ENCODE measurements around the gene ACSS3.
"Not testable (repeated sequence)": the region's sequence is repeated elsewhere in the genome, so short reads cannot be mapped to it uniquely, and the experiment has no call there.

Gene ACSS3

DNA sequence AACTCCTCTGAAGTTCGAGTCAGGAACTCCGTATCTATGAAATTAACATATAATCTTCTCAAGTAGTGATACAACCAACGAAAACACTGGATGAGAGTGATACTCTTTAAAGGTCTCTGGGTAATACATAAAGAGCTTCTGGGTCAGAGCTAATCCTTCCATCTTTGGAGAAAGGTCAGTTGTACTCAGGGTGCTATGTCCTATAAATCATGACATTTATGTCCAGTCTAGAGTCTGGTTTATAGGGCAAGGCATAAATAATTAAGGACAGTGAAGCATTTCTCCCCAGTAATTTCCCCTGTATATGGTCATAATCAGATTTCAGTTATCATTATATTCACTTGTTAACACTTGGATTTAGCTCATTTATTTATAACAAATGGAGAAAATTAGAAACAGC is 90.6 kb downstream of the ACSS3 start:
- H3K9me3 Mint-ChIP-seq: peaks cover 5% of the 10 kb centered on the region
- no peak overlapping the region for H3K4me3 Mint-ChIP-seq

DNA sequence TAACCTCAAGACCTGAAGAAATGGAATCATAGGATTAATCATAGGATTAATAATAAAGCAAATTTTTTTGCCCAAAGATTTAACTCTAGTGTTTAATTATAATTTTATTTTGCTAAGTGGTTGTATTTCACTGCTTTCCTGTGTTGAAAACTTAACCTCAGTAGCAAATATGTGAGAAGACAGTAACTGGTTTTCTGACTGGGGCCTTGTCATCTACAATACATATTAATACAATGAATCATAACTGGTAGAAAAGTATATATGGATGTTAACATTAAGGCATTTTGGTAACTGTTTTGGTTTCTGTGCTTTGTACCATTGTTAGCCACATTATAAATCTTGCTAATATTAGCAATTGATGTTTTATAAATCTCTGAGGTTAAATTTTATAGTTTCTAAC is 92.2 kb downstream of the ACSS3 start:
- no peak overlapping the region for H3K27ac Mint-ChIP-seq
- no peak overlapping the region for H3K4me3 Mint-ChIP-seq
- H3K4me1 Mint-ChIP-seq (ENCODE audit: low read depth): no peaks in the 10 kb centered on the region
- no peaks in the 10 kb centered on the region for H3K27me3 Mint-ChIP-seq
- peaks cover 5% of the 10 kb centered on the region for H3K9me3 Mint-ChIP-seq
- H3K36me3 Mint-ChIP-seq (ENCODE audit: low read depth): no peaks in the 10 kb centered on the region

More for the DNA sequence above, 90.6 kb downstream of the ACSS3 start:
- Mint-ChIP-seq H3K27ac (no peak overlapping the region), H3K27me3 (no peaks in the 10 kb centered on the region), H3K36me3 (ENCODE audit: low read depth) (no peaks in the 10 kb centered on the region), H3K4me1 (ENCODE audit: low read depth) (no peaks in the 10 kb centered on the region)

- H3K36me3 Mint-ChIP-seq (ENCODE audit: low read depth): no peaks in the 10 kb centered on the region
- H3K4me3 Mint-ChIP-seq: no peak overlapping the region
- peaks cover 3% of the 10 kb centered on the region for H3K9me3 Mint-ChIP-seq
- H3K4me1 Mint-ChIP-seq (ENCODE audit: low read depth): no peaks in the 10 kb centered on the region
- no peak overlapping the region for H3K27ac Mint-ChIP-seq
- no peaks in the 10 kb centered on the region for H3K27me3 Mint-ChIP-seq
Observed at GRCh38 chr12:81172851-81173250, 95.0 kb downstream of the ACSS3 start.

DNA sequence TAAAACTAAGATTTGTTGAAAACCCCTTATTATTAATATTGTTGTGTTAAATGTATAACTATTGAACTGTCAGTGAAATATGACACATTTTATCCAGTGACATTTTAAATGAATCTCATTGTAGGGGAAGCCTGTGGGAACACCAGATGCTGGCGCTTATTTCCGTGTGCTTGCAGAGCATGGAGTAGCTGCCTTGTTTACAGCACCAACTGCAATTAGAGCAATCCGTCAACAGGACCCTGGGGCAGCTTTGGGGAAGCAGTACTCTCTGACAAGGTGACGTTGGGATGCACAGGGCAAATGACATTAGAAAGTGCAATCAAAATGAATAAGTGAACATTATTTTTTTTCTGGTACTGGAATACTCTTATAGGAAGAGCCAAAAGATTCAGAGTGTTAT is 96.8 kb downstream of the ACSS3 start:
- no peak overlapping the region for H3K27ac Mint-ChIP-seq
- no peaks in the 10 kb centered on the region for H3K4me1 Mint-ChIP-seq (ENCODE audit: low read depth)
- H3K4me3 Mint-ChIP-seq: no peak overlapping the region
- H3K9me3 Mint-ChIP-seq: peaks cover 3% of the 10 kb centered on the region
- no peaks in the 10 kb centered on the region for H3K27me3 Mint-ChIP-seq
- H3K36me3 Mint-ChIP-seq (ENCODE audit: low read depth): no peaks in the 10 kb centered on the region

DNA sequence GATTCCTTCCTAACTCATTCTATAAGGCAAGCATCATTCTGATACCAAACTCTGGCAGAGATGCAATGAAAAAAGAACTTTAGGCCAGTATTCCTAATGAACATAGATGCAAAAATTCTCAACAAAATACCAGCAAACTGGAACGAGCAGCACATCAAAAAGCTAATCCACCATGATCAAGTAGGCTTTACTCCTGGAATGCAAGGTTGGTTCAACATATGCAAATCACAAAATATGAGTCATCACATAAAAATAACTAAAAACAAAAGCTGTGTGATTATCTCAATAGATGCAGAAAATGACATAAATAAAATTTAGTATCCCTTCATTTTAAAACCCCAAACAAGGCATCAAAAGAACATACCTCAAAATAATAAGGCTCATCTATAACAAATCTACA is 98.9 kb downstream of the ACSS3 start:
- Mint-ChIP-seq H3K4me3 (no peak overlapping the region), H3K9me3 (peaks cover 3% of the 10 kb centered on the region), H3K27me3 (no peaks in the 10 kb centered on the region), H3K36me3 (ENCODE audit: low read depth) (no peaks in the 10 kb centered on the region), H3K27ac (no peak overlapping the region), H3K4me1 (ENCODE audit: low read depth) (no peaks in the 10 kb centered on the region)

GRCh38 chr12:81181691-81182090 is 103.8 kb downstream of the ACSS3 start:
- Mint-ChIP-seq H3K4me3 (no peak overlapping the region), H3K9me3 (peaks cover 15% of the 10 kb centered on the region), H3K27ac (no peak overlapping the region), H3K36me3 (ENCODE audit: low read depth) (no peaks in the 10 kb centered on the region), H3K4me1 (ENCODE audit: low read depth) (no peaks in the 10 kb centered on the region), H3K27me3 (no peaks in the 10 kb centered on the region)

DNA sequence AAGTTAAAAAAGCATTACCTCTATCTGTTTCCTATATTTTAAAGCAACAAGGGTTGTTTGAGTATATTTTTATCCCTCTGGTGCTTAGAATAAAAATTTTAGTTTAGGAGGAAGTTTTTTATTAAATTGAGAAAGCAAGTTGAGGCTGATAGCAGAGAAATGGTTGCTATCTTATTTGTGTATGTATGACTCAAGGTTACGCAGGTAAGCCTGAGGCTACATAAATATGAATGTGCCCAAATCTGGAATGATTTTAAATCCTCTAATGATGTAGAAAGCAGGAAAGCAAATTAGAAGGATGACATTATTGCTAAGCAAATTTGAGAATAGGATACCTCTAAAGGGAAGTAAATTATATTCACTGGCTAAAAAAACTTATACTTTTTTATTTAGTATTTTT is 109.8 kb downstream of the ACSS3 start:
- Mint-ChIP-seq H3K4me3 (no peak overlapping the region), H3K9me3 (peaks cover 14% of the 10 kb centered on the region), H3K27ac (no peak overlapping the region), H3K4me1 (ENCODE audit: low read depth) (no peaks in the 10 kb centered on the region), H3K36me3 (ENCODE audit: low read depth) (no peaks in the 10 kb centered on the region), H3K27me3 (no peaks in the 10 kb centered on the region)

DNA sequence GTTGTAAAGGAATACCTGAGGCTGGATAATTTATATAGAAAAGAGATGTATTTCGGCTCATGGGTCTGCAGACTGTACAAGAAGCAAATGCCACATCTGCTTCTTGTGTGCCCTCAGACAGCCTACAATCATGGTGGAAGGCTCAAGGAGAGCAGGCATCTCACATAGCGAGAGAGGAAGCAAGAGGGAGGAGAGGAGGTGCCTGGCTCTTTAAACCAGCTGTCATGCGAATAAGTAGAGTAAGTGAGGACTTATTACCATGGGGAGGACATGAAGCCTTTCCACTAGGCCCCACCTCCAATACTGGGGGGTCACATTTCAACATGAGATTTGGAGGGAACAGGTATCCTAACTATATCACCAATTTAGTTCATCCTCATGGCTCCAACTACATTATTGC is 118.7 kb downstream of the ACSS3 start:
- no peaks in the 10 kb centered on the region for H3K4me1 Mint-ChIP-seq (ENCODE audit: low read depth)
- peaks cover 8% of the 10 kb centered on the region for H3K9me3 Mint-ChIP-seq
- no peaks in the 10 kb centered on the region for H3K27me3 Mint-ChIP-seq
- no peak overlapping the region for H3K4me3 Mint-ChIP-seq
- H3K36me3 Mint-ChIP-seq (ENCODE audit: low read depth): no peaks in the 10 kb centered on the region
- H3K27ac Mint-ChIP-seq: no peak overlapping the region

DNA sequence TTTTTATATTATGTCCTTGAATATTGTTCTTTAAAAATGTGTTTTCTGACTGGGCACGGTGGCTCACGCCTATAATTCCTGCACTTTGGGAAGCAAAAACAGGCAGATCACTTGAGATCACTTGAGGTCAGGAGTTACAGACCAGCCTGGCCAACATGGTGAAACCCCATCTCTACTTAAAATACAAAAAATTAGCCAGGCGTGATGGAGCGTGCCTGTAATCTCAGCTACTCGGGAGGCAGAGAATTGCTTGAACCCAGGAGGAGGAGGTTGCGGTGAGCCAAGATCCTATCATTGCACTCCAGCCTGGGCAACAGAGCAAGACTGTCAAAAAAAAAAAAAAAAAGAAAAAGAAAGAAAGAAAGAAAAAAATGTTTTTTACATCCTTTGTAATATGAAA is 122.7 kb downstream of the ACSS3 start:
- H3K27ac Mint-ChIP-seq; H3K36me3 Mint-ChIP-seq (ENCODE audit: low read depth); H3K4me1 Mint-ChIP-seq (ENCODE audit: low read depth); H3K9me3 Mint-ChIP-seq; H3K4me3 Mint-ChIP-seq; H3K27me3 Mint-ChIP-seq: not testable (repeated sequence)

- no peak overlapping the region for H3K4me3 Mint-ChIP-seq
- H3K27ac Mint-ChIP-seq: no peak overlapping the region
- no peaks in the 10 kb centered on the region for H3K36me3 Mint-ChIP-seq (ENCODE audit: low read depth)
- H3K9me3 Mint-ChIP-seq: peaks cover 7% of the 10 kb centered on the region
- H3K4me1 Mint-ChIP-seq (ENCODE audit: low read depth): no peaks in the 10 kb centered on the region
- H3K27me3 Mint-ChIP-seq: no peaks in the 10 kb centered on the region
Observed at GRCh38 chr12:81203671-81204204, 125.9 kb downstream of the ACSS3 start.

DNA sequence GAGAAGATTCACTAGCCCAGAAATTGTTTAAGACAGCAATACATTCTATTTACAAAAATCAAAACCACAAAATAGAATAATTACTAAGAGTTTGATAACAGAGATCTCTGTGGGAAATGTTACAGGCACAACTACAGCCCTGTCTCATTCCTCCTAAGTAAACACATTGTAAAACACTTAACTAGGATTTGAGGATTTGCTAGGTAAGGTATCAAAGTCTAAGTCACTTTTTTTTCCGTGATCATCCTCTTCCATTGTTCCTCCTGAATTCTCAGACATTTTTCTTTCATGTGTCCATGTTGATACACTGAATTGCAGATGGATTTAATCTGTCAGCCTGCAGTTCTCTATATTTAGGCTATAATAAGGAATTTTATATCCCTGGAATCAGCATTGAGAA is 127.5 kb downstream of the ACSS3 start:
- H3K27ac Mint-ChIP-seq: no peak overlapping the region
- no peaks in the 10 kb centered on the region for H3K36me3 Mint-ChIP-seq (ENCODE audit: low read depth)
- no peak overlapping the region for H3K4me3 Mint-ChIP-seq
- H3K4me1 Mint-ChIP-seq (ENCODE audit: low read depth): no peaks in the 10 kb centered on the region
- H3K27me3 Mint-ChIP-seq: no peaks in the 10 kb centered on the region
- peaks cover 7% of the 10 kb centered on the region for H3K9me3 Mint-ChIP-seq

GRCh38 chr12:81206429-81206828 is 128.6 kb downstream of the ACSS3 start:
- Mint-ChIP-seq H3K27ac (no peak overlapping the region), H3K36me3 (ENCODE audit: low read depth) (no peaks in the 10 kb centered on the region), H3K4me3 (no peak overlapping the region), H3K27me3 (no peaks in the 10 kb centered on the region), H3K9me3 (peaks cover 7% of the 10 kb centered on the region), H3K4me1 (ENCODE audit: low read depth) (no peaks in the 10 kb centered on the region)

DNA sequence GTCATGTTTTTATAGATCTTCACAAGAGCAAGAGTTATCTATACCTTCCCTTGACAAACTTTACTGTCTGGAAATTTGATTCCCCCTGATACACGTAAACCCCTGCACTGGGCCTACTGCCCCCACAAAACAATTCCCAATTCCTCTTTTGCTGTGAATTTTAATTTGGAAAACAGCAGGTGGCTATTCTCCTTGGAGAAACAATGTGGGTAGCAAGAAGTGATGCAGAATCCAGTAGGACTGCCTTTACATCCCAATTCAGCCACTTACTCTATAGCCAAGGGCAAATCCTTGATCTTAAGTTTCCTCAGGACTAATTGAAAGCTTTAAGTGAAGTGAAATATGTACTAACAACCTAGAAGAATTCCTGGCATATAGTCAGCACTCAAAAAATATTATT is 129.3 kb downstream of the ACSS3 start:
- no peak overlapping the region for H3K4me3 Mint-ChIP-seq
- H3K27ac Mint-ChIP-seq: no peak overlapping the region
- H3K27me3 Mint-ChIP-seq: no peaks in the 10 kb centered on the region
- H3K4me1 Mint-ChIP-seq (ENCODE audit: low read depth): no peaks in the 10 kb centered on the region
- H3K9me3 Mint-ChIP-seq: peaks cover 12% of the 10 kb centered on the region
- H3K36me3 Mint-ChIP-seq (ENCODE audit: low read depth): no peaks in the 10 kb centered on the region

DNA sequence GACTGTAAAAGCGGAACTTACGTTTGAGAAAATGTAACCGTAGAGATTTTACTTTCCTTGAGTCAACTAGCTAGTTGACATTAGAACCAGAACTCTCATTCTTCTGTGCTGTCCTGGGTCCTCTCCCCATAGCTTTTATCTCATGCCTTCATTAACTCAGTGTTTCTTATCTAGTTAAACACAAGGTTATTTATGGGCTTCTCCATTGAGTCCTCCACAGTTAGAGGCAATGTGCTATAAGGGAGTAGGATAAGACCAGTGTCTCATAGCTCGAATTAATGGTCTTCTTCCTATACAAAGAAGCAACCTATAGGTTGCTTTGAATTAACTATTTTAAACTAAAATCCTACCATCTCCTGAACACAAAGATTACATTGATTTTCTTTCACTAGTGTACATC is 129.8 kb downstream of the ACSS3 start:
- no peak overlapping the region for H3K27ac Mint-ChIP-seq
- H3K36me3 Mint-ChIP-seq (ENCODE audit: low read depth): no peaks in the 10 kb centered on the region
- H3K9me3 Mint-ChIP-seq: peaks cover 12% of the 10 kb centered on the region

DNA sequence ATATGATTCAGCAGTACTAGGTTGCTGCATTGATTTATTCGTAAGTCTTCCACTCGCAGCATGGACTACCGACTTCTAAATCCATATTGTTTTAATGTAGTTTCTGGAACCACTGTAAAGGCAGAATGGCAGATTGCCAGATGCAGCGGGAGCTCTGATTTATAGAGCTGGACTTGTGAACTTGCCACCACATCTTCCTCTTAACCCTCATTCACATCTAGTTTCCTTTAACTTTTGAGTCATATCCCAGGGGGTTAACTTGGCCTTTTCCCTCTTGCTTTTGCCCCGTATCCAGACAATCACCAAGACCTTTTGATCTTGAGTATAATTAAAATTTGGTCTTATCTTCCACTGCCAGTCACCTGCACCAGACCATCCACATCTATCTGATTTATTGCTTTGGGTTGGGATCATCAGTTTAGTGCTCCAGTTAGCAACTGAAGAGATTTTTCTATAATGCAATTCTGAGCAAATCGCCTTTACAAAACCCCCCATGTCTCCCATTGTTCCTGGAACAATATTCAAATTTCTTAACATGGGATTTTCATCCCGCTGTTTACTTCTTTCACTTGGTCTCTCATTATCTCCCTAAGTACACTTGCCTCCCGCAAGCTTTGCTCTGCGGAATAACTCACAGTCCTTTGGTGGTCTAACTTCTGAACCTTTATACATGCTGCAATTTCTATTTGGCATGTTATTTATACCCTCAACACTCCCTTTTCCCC is 130.5 kb downstream of the ACSS3 start:
- Mint-ChIP-seq H3K27me3 (no peaks in the 10 kb centered on the region), H3K27ac (no peak overlapping the region), H3K4me1 (ENCODE audit: low read depth) (no peaks in the 10 kb centered on the region), H3K4me3 (no peak overlapping the region), H3K36me3 (ENCODE audit: low read depth) (no peaks in the 10 kb centered on the region), H3K9me3 (peaks cover 12% of the 10 kb centered on the region)

More for the DNA sequence above, 129.8 kb downstream of the ACSS3 start:
- H3K4me3 Mint-ChIP-seq: no peak overlapping the region
- no peaks in the 10 kb centered on the region for H3K4me1 Mint-ChIP-seq (ENCODE audit: low read depth)
- H3K27me3 Mint-ChIP-seq: no peaks in the 10 kb centered on the region

GRCh38 chr12:81209012-81209411 is 131.1 kb downstream of the ACSS3 start:
- no peaks in the 10 kb centered on the region for H3K27me3 Mint-ChIP-seq
- H3K4me3 Mint-ChIP-seq: no peak overlapping the region
- H3K4me1 Mint-ChIP-seq (ENCODE audit: low read depth): no peaks in the 10 kb centered on the region
- H3K27ac Mint-ChIP-seq: no peak overlapping the region
- peaks cover 12% of the 10 kb centered on the region for H3K9me3 Mint-ChIP-seq
- no peaks in the 10 kb centered on the region for H3K36me3 Mint-ChIP-seq (ENCODE audit: low read depth)
